ENCODE measurements around the gene ZNF536. TPM values are rescaled to one million over a fixed set of nuclear protein-coding genes. Genes with fewer than 3 reads are reported as not detected.

The ZNF536 gene
- total RNA-seq, 1 experiment from 2014 or later, result not detected

DNA sequence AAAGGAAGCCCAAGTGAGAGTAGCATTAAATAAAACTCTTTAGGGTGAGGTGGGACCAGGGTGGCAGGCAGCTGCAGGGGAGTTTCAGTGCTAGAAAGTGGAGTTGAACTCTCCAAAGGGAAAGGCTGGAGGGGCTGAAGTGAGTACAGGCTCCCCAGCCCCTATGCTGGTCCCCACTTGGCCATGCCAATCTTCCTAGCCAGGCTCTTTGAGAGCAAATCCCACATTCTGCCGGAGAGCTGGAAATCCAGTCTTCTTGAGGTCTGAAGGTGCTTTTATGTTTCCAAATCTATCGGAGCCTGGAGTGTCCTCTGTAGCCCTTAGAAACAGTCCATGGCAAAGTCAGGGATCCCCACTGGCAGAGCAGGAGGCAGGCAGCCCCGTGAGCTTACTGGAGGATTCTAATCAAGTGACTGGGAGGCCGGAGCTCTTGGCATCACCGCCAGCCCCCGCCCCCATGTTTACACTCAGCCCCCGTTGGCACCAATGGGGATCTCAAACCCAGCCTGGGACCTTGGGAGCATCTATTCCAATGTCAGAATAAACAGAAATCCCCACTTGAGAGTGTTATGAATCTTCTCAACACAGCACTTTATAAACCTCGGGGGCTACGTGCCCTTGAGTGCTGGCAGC lies 18.3 kb downstream of the ZNF536 start:
- Histone ChIP-seq H3K56ac (ENCODE audit: insufficient read length, low read depth, low read length) (no peak overlapping the region), H3K79me2 (ENCODE audit: insufficient read depth, low read length) (no peaks in the 10 kb centered on the region), H2BK20ac (ENCODE audit: low read depth, low read length, poor library complexity, severe bottlenecking) (no peak overlapping the region), H3T11ph (ENCODE audit: low read length) (no peak overlapping the region), H3K23me2 (ENCODE audit: insufficient read length, low read depth, low read length, poor library complexity, severe bottlenecking) (no peaks in the 10 kb centered on the region), H2AK5ac (ENCODE audit: insufficient read length, low read length) (no peak overlapping the region), H4K91ac (ENCODE audit: insufficient read length, low read depth, low read length) (no peak overlapping the region), H3K4ac (ENCODE audit: low read depth, low read length) (no peak overlapping the region), H3K18ac (ENCODE audit: insufficient read length, low read depth, low read length) (no peak overlapping the region), H3K4me1 (ENCODE audit: insufficient read depth, low read length) (peaks cover 9% of the 10 kb centered on the region; the same call in 1 of the 2 replicates), H3K9ac (ENCODE audit: extremely low read depth, insufficient read length, low read length) (no peak overlapping the region), H2BK15ac (ENCODE audit: low read depth, low read length) (no peak overlapping the region), H3K79me1 (ENCODE audit: insufficient read depth, low read depth, low read length, poor library complexity, severe bottlenecking) (no peaks in the 10 kb centered on the region), H3K14ac (ENCODE audit: insufficient read depth, low read length) (no peak overlapping the region), H3K4me2 (ENCODE audit: insufficient read depth, insufficient read length, low read length) (no peak overlapping the region), H2BK5ac (ENCODE audit: insufficient read length, low read length) (no peak overlapping the region), H4K20me1 (ENCODE audit: control insufficient read depth, insufficient read depth, insufficient read length) (no peaks in the 10 kb centered on the region), H3K27ac (ENCODE audit: insufficient read length, low read depth, low read length) (no peak overlapping the region), H3K27me3 (ENCODE audit: insufficient read depth, low read length) (no peaks in the 10 kb centered on the region), H3K9me3 (ENCODE audit: control insufficient read depth, low read depth, low read length) (no peaks in the 10 kb centered on the region), H2BK12ac (ENCODE audit: insufficient read length, low read depth, low read length) (no peak overlapping the region), H2AFZ (ENCODE audit: low read length) (no peak overlapping the region), H2BK120ac (ENCODE audit: low read depth, low read length, poor library complexity, severe bottlenecking) (no peak overlapping the region), H3K23ac (ENCODE audit: insufficient read length, low read depth, low read length) (no peak overlapping the region), H4K8ac (replicated peaks; ENCODE audit: insufficient read length, low read depth, low read length) (no peak overlapping the region), H4K5ac (ENCODE audit: insufficient read length, low read depth, low read length) (no peak overlapping the region)
- WGBS (ENCODE audit: extremely low coverage, insufficient read length, low lambda C conversion rate), result no CpG with 5 or more reads among the region's 9 CpGs
- Mint-ChIP-seq H3K27ac (no peak overlapping the region), H3K36me3 (ENCODE audit: insufficient read depth in 1 of 3, low read depth in 3 of 3) (no peaks in the 10 kb centered on the region), H3K9me3 (no peaks in the 10 kb centered on the region; a peak in 1 of 5 replicates), H3K4me1 (peaks cover 40% of the 10 kb centered on the region in 2 experiments), H3K27me3 (ENCODE audit: low read depth) (peaks cover 45% of the 10 kb centered on the region), H3K4me3 (no peak overlapping the region)
- TF ChIP-seq, protein P1, sequence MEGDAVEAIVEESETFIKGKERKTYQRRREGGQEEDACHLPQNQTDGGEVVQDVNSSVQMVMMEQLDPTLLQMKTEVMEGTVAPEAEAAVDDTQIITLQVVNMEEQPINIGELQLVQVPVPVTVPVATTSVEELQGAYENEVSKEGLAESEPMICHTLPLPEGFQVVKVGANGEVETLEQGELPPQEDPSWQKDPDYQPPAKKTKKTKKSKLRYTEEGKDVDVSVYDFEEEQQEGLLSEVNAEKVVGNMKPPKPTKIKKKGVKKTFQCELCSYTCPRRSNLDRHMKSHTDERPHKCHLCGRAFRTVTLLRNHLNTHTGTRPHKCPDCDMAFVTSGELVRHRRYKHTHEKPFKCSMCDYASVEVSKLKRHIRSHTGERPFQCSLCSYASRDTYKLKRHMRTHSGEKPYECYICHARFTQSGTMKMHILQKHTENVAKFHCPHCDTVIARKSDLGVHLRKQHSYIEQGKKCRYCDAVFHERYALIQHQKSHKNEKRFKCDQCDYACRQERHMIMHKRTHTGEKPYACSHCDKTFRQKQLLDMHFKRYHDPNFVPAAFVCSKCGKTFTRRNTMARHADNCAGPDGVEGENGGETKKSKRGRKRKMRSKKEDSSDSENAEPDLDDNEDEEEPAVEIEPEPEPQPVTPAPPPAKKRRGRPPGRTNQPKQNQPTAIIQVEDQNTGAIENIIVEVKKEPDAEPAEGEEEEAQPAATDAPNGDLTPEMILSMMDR (conservative IDR thresholded peaks at IDR 0.05), result no peak
- DNase-seq, result no peak

Data from H9 (cell line).